Measurements from ENCODE around the gene CRNKL1.

DNA sequence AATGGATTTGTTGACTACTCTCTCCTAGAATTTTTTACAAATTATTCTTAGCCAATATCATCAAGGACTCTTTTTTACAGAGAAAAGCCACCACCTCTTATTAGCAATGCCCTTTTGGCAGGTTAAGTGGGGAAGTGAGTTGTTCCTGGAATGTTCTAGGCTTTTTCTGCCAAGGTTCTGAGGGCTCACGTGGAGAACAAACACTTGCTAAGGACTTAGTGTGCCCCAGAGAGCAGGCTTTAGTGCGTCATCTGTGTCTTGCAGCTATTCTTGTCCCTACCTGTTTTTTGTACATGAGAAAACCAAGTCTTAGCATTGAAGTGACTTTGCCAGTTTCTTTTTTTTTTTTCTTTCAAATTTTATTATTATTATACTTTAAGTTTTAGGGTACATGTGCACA, 33.5 kb upstream of the CRNKL1 start:
- no peak for TF ChIP-seq EZH2 (IDR thresholded peaks at IDR 0.05; ENCODE audit: borderline replicate concordance, low read length)
- TF ChIP-seq, protein P1, sequence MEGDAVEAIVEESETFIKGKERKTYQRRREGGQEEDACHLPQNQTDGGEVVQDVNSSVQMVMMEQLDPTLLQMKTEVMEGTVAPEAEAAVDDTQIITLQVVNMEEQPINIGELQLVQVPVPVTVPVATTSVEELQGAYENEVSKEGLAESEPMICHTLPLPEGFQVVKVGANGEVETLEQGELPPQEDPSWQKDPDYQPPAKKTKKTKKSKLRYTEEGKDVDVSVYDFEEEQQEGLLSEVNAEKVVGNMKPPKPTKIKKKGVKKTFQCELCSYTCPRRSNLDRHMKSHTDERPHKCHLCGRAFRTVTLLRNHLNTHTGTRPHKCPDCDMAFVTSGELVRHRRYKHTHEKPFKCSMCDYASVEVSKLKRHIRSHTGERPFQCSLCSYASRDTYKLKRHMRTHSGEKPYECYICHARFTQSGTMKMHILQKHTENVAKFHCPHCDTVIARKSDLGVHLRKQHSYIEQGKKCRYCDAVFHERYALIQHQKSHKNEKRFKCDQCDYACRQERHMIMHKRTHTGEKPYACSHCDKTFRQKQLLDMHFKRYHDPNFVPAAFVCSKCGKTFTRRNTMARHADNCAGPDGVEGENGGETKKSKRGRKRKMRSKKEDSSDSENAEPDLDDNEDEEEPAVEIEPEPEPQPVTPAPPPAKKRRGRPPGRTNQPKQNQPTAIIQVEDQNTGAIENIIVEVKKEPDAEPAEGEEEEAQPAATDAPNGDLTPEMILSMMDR (conservative IDR thresholded peaks at IDR 0.05 in 1 of 2, IDR thresholded peaks at IDR 0.05 in 1 of 2; ENCODE audit: extremely low read depth in 1 of 2, insufficient read depth in 1 of 2, low read depth in 1 of 2, low read length in 2 of 2), result no peak
